Measurements from ENCODE around the gene L3MBTL4. TPM values are rescaled to one million over a fixed set of nuclear protein-coding genes. Genes with fewer than 3 reads are reported as not detected.

L3MBTL4 gene
- under 1 TPM; 0.07 to 0.18 TPM for total RNA-seq
- 0.13 TPM for polyA plus RNA-seq

GRCh38 chr18:6414723-6415417 lies at the start of gene L3MBTL4:
Gene L3MBTL4, minus strand, starts transcription at chr18:6414911. Its CDS starts 103,286 bp downstream, at chr18:6311625.
- Histone ChIP-seq H3K27ac (ENCODE audit: low read depth, low read length) (no peak within 1 kb of the TSS), H3K36me3 (ENCODE audit: insufficient read depth, low read length) (no peaks in the 10 kb centered on the region), H3K9me3 (ENCODE audit: low read length) (no peaks in the 10 kb centered on the region), H3K4me1 (ENCODE audit: insufficient read depth, low read length) (no peaks in the 10 kb centered on the region), H3K4me3 (ENCODE audit: low read length) (no peak within 1 kb of the TSS), H3K27me3 (ENCODE audit: insufficient read depth, low read length, poor library complexity, severe bottlenecking) (no peaks in the 10 kb centered on the region)
- ChIA-PET POLR2A (no interaction called here), CTCF (no interaction called here)
- peaks cover 2 to 20% of the 10 kb centered on the region in 2 donors for H3K27me3 Mint-ChIP-seq
- H3K9me3 Mint-ChIP-seq, result peaks cover 6 to 22% (median 18%) of the 10 kb centered on the region in 5 donors
- peak within 1 kb of the TSS in 1 of 8 donors; percentile 21 for H3K27ac Mint-ChIP-seq
- H3K4me1 Mint-ChIP-seq, result peaks cover 2 to 10% (median 9%) of the 10 kb centered on the region in 3 donors
- no peaks in the 10 kb centered on the region for H3K36me3 Mint-ChIP-seq
- peak within 1 kb of the TSS in 6 of 7 donors; percentile 54 to 75 (median 59) for H3K4me3 Mint-ChIP-seq
- DNase-seq, result no peak

- no peak for DNase-seq
- Mint-ChIP-seq H3K27me3 (no peaks in the 10 kb centered on the region), H3K36me3 (no peaks in the 10 kb centered on the region), H3K27ac (no peak overlapping the region), H3K4me3 (no peak overlapping the region), H3K9me3 (peaks cover 2 to 12% (median 5%) of the 10 kb centered on the region in 5 donors), H3K4me1 (no peaks in the 10 kb centered on the region)
- no peaks in the 10 kb centered on the region for H3K27me3 ChIP-seq (ENCODE audit: insufficient read depth, low read length, poor library complexity, severe bottlenecking)
- H3K4me3 ChIP-seq (ENCODE audit: low read length), result no peak overlapping the region
- no peak overlapping the region for H3K27ac ChIP-seq (ENCODE audit: low read depth, low read length)
- no peaks in the 10 kb centered on the region for H3K36me3 ChIP-seq (ENCODE audit: insufficient read depth, low read length)
- no peaks in the 10 kb centered on the region for H3K9me3 ChIP-seq (ENCODE audit: low read length)
- CTCF ChIA-PET, result no interaction called here
- POLR2A ChIA-PET, result no interaction called here
- no peaks in the 10 kb centered on the region for H3K4me1 ChIP-seq (ENCODE audit: insufficient read depth, low read length)
Measured at GRCh38 chr18:6452194-6452593, 37.5 kb upstream of the L3MBTL4 start.

GRCh38 chr18:6449213-6449612 lies 34.5 kb upstream of the L3MBTL4 start:
- DNase-seq, result no peak
- H3K9me3 ChIP-seq (ENCODE audit: low read length), result no peaks in the 10 kb centered on the region
- H3K36me3 ChIP-seq (ENCODE audit: insufficient read depth, low read length), result no peaks in the 10 kb centered on the region
- peaks cover 0 to 2% of the 10 kb centered on the region in 2 donors for H3K27me3 Mint-ChIP-seq
- H3K27ac ChIP-seq (ENCODE audit: low read depth, low read length), result no peak overlapping the region
- ChIA-PET POLR2A (no interaction called here), CTCF (no interaction called here)
- no peaks in the 10 kb centered on the region for H3K4me1 ChIP-seq (ENCODE audit: insufficient read depth, low read length)
- H3K27me3 ChIP-seq (ENCODE audit: insufficient read depth, low read length, poor library complexity, severe bottlenecking), result no peaks in the 10 kb centered on the region
- no peaks in the 10 kb centered on the region for H3K4me1 Mint-ChIP-seq
- H3K9me3 Mint-ChIP-seq, result peaks cover 2 to 4% (median 2%) of the 10 kb centered on the region in 5 donors
- no peak overlapping the region for H3K4me3 Mint-ChIP-seq
- no peaks in the 10 kb centered on the region for H3K36me3 Mint-ChIP-seq
- peak overlapping the region in 1 of 8 donors; percentile 17 for H3K27ac Mint-ChIP-seq
- H3K4me3 ChIP-seq (ENCODE audit: low read length), result no peak overlapping the region

- Mint-ChIP-seq H3K9me3 (peaks cover 2 to 8% (median 4%) of the 10 kb centered on the region in 5 donors), H3K27me3 (peaks cover 0 to 2% of the 10 kb centered on the region in 2 donors), H3K4me1 (no peaks in the 10 kb centered on the region), H3K27ac (no peak overlapping the region), H3K36me3 (no peaks in the 10 kb centered on the region), H3K4me3 (no peak overlapping the region)
- POLR2A ChIA-PET, result no interaction called here
- Histone ChIP-seq H3K9me3 (ENCODE audit: low read length) (no peaks in the 10 kb centered on the region), H3K4me1 (ENCODE audit: insufficient read depth, low read length) (no peaks in the 10 kb centered on the region), H3K4me3 (ENCODE audit: low read length) (no peak overlapping the region), H3K27ac (ENCODE audit: low read depth, low read length) (no peak overlapping the region), H3K36me3 (ENCODE audit: insufficient read depth, low read length) (no peaks in the 10 kb centered on the region), H3K27me3 (ENCODE audit: insufficient read depth, low read length, poor library complexity, severe bottlenecking) (no peaks in the 10 kb centered on the region)
- DNase-seq, result no peak
- CTCF ChIA-PET, result no interaction called here
Measured at GRCh38 chr18:6444466-6445228, 29.9 kb upstream of the L3MBTL4 start.

- no peaks in the 10 kb centered on the region for H3K4me1 ChIP-seq (ENCODE audit: insufficient read depth, low read length)
- peaks cover 1 to 8% (median 4%) of the 10 kb centered on the region in 5 donors for H3K9me3 Mint-ChIP-seq
- no peaks in the 10 kb centered on the region for H3K9me3 ChIP-seq (ENCODE audit: low read length)
- H3K27ac ChIP-seq (ENCODE audit: low read depth, low read length), result no peak overlapping the region
- H3K36me3 ChIP-seq (ENCODE audit: insufficient read depth, low read length), result no peaks in the 10 kb centered on the region
- no peak overlapping the region for H3K4me3 Mint-ChIP-seq
- H3K4me3 ChIP-seq (ENCODE audit: low read length), result no peak overlapping the region
- DNase-seq, result no peak
- peaks cover 0 to 2% of the 10 kb centered on the region in 2 donors for H3K27me3 Mint-ChIP-seq
- POLR2A ChIA-PET, result no interaction called here
- H3K36me3 Mint-ChIP-seq, result no peaks in the 10 kb centered on the region
- CTCF ChIA-PET, result no interaction called here
- H3K4me1 Mint-ChIP-seq, result no peaks in the 10 kb centered on the region
- no peak overlapping the region for H3K27ac Mint-ChIP-seq
- H3K27me3 ChIP-seq (ENCODE audit: insufficient read depth, low read length, poor library complexity, severe bottlenecking), result no peaks in the 10 kb centered on the region
Measured at GRCh38 chr18:6441200-6441599, 26.5 kb upstream of the L3MBTL4 start.

GRCh38 chr18:6437937-6438818 lies 23.5 kb upstream of the L3MBTL4 start:
- H3K4me1 Mint-ChIP-seq, result no peaks in the 10 kb centered on the region
- CTCF ChIA-PET, result no interaction called here
- Histone ChIP-seq H3K27me3 (ENCODE audit: insufficient read depth, low read length, poor library complexity, severe bottlenecking) (no peaks in the 10 kb centered on the region), H3K4me1 (ENCODE audit: insufficient read depth, low read length) (no peaks in the 10 kb centered on the region), H3K9me3 (ENCODE audit: low read length) (no peaks in the 10 kb centered on the region), H3K27ac (ENCODE audit: low read depth, low read length) (no peak overlapping the region), H3K36me3 (ENCODE audit: insufficient read depth, low read length) (no peaks in the 10 kb centered on the region), H3K4me3 (ENCODE audit: low read length) (no peak overlapping the region)
- H3K27me3 Mint-ChIP-seq, result no peaks in the 10 kb centered on the region
- no peak overlapping the region for H3K27ac Mint-ChIP-seq
- POLR2A ChIA-PET, result no interaction called here
- H3K9me3 Mint-ChIP-seq, result peaks cover 1 to 7% (median 5%) of the 10 kb centered on the region in 5 donors
- H3K4me3 Mint-ChIP-seq, result no peak overlapping the region
- DNase-seq, result no peak
- H3K36me3 Mint-ChIP-seq, result no peaks in the 10 kb centered on the region

GRCh38 chr18:6435731-6436130 lies 21.0 kb upstream of the L3MBTL4 start:
- H3K36me3 ChIP-seq (ENCODE audit: insufficient read depth, low read length), result no peaks in the 10 kb centered on the region
- Mint-ChIP-seq H3K9me3 (peaks cover 0 to 13% (median 2%) of the 10 kb centered on the region in 5 donors), H3K4me1 (no peaks in the 10 kb centered on the region), H3K36me3 (no peaks in the 10 kb centered on the region), H3K4me3 (no peak overlapping the region), H3K27ac (no peak overlapping the region), H3K27me3 (no peaks in the 10 kb centered on the region)
- H3K4me3 ChIP-seq (ENCODE audit: low read length), result no peak overlapping the region
- no peaks in the 10 kb centered on the region for H3K9me3 ChIP-seq (ENCODE audit: low read length)
- POLR2A ChIA-PET, result no interaction called here
- no peaks in the 10 kb centered on the region for H3K4me1 ChIP-seq (ENCODE audit: insufficient read depth, low read length)
- no peaks in the 10 kb centered on the region for H3K27me3 ChIP-seq (ENCODE audit: insufficient read depth, low read length, poor library complexity, severe bottlenecking)
- DNase-seq, result no peak
- H3K27ac ChIP-seq (ENCODE audit: low read depth, low read length), result no peak overlapping the region
- CTCF ChIA-PET, result no interaction called here

Data from CD8-positive, alpha-beta memory T cell (primary cell).